ENCODE data around the gene SCN1A.

SCN1A gene

GRCh38 chr2:166074430-166074829, 53.4 kb downstream of the SCN1A start:
- no peak for DNase-seq (ENCODE audit: low read depth)
- TF ChIP-seq, protein P1, sequence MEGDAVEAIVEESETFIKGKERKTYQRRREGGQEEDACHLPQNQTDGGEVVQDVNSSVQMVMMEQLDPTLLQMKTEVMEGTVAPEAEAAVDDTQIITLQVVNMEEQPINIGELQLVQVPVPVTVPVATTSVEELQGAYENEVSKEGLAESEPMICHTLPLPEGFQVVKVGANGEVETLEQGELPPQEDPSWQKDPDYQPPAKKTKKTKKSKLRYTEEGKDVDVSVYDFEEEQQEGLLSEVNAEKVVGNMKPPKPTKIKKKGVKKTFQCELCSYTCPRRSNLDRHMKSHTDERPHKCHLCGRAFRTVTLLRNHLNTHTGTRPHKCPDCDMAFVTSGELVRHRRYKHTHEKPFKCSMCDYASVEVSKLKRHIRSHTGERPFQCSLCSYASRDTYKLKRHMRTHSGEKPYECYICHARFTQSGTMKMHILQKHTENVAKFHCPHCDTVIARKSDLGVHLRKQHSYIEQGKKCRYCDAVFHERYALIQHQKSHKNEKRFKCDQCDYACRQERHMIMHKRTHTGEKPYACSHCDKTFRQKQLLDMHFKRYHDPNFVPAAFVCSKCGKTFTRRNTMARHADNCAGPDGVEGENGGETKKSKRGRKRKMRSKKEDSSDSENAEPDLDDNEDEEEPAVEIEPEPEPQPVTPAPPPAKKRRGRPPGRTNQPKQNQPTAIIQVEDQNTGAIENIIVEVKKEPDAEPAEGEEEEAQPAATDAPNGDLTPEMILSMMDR (IDR thresholded peaks at IDR 0.05; ENCODE audit: insufficient read depth, low read depth, low read length, missing control alignments) = no peak
- H3K4me3 ChIP-seq (ENCODE audit: low read depth, low read length) = no peak overlapping the region

DNA sequence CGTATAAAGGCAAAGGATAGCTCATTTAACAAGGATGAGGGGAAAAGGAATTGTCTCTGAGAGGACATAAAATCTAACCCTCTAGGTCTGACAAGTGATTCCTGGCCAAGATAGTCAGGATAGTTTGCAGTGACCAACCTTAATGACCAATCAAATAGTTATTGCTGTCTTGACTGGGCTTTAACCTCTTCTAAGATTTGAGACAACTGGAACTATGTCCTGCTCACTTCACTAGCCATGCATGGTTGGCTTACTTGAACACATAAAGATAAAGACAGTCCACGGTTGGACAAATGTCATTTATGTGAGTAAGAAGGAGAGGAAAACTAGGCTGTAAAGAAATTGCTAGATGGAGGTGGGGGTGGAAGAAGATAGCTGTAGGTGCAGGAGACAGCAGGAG, 53.8 kb downstream of the SCN1A start:
- TF ChIP-seq, protein P1 (IDR thresholded peaks at IDR 0.05; ENCODE audit: insufficient read depth, low read depth, low read length, missing control alignments) = no peak
- no peak overlapping the region for H3K4me3 ChIP-seq (ENCODE audit: low read depth, low read length)
- DNase-seq (ENCODE audit: low read depth) = no peak

DNA sequence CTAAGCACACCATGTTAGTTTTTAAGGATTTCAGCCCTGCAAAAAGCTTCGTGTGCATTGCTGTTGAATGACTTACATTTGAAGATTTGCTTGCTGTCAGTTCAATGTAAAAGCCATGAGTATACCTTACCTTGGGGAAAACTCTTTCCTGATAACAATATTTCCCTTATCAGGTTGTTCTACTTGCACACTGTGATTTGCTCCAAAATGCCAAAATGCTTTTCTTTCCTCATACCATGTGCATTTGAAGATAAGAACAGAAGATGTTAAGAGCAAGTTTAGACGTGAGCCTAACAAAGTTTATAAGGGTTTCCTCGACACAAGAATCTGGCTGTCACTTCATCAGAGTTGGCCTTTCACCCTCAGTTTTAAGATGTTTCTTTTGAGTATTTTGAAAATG, 57.6 kb downstream of the SCN1A start:
- TF ChIP-seq, protein P1 (IDR thresholded peaks at IDR 0.05; ENCODE audit: insufficient read depth, low read depth, low read length, missing control alignments) = no peak
- DNase-seq (ENCODE audit: low read depth) = no peak
- no peak overlapping the region for H3K4me3 ChIP-seq (ENCODE audit: low read depth, low read length)

- H3K4me3 ChIP-seq (ENCODE audit: low read depth, low read length) = no peak overlapping the region
- DNase-seq (ENCODE audit: low read depth) = no peak
- TF ChIP-seq, protein P1 (IDR thresholded peaks at IDR 0.05; ENCODE audit: insufficient read depth, low read depth, low read length, missing control alignments) = no peak
Measured at GRCh38 chr2:166068981-166069380, 58.8 kb downstream of the SCN1A start.

- no peak overlapping the region for H3K4me3 ChIP-seq (ENCODE audit: low read depth, low read length)
- DNase-seq (ENCODE audit: low read depth) = no peak
- TF ChIP-seq, protein P1 (IDR thresholded peaks at IDR 0.05; ENCODE audit: insufficient read depth, low read depth, low read length, missing control alignments) = no peak
Measured at GRCh38 chr2:166067229-166067628, 60.6 kb downstream of the SCN1A start.

GRCh38 chr2:166060191-166060590, 67.6 kb downstream of the SCN1A start:
- TF ChIP-seq, protein P1 (IDR thresholded peaks at IDR 0.05; ENCODE audit: insufficient read depth, low read depth, low read length, missing control alignments) = no peak
- no peak for DNase-seq (ENCODE audit: low read depth)
- no peak overlapping the region for H3K4me3 ChIP-seq (ENCODE audit: low read depth, low read length)

DNA sequence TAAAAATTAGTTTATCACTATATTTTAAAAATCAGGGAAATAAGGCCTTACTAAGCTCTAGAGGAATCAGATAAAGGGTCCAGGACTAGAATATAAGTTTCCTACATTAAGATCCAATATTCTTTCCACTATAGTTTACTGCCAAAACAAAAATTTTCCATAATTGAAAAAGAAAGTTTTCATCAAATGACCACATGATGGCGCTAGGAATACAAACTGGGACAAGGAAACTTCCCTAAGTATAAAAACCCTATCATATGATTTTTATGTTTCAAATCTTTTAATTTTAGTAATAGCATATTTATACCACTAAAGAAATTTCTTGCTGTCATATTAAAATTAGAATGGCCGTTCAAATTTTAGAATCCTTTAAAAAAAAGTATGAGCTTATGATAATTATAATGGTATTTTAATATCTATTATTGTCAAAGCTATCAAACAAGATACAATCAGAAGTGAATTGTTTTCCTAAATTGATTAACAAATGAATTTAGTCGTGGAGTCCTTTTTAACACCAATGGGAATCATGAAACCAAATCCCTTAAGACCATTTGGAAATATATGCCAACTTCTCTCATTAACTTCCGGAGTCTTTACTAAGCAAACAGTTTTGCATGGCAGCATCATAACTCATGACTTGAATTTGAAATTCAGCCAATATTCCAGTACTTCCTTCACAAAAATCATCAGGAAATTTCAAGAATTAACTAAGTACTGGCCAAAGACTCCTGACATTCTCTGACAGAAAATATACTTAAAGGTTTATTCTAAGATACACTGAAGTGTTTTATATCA, 70.3 kb downstream of the SCN1A start:
- TF ChIP-seq, protein P1 (IDR thresholded peaks at IDR 0.05; ENCODE audit: insufficient read depth, low read depth, low read length, missing control alignments) = no peak
- no peak for DNase-seq (ENCODE audit: low read depth)
- H3K4me3 ChIP-seq (ENCODE audit: low read depth, low read length) = no peak overlapping the region

All from GM12865 (cell line).